NCI-H187 treated with DMSO at 0.1 percent for 48 hours (cell line): ENCODE measurements around the gene CATSPERB.
"Not testable (repeated sequence)": the region's sequence is repeated elsewhere in the genome, so short reads cannot be mapped to it uniquely, and the experiment has no call there.

Experiments
- DNase-seq: peaks from one replicate; lab custom pipeline; 2025; lab: John Stamatoyannopoulos, UW

CATSPERB gene, protein sequence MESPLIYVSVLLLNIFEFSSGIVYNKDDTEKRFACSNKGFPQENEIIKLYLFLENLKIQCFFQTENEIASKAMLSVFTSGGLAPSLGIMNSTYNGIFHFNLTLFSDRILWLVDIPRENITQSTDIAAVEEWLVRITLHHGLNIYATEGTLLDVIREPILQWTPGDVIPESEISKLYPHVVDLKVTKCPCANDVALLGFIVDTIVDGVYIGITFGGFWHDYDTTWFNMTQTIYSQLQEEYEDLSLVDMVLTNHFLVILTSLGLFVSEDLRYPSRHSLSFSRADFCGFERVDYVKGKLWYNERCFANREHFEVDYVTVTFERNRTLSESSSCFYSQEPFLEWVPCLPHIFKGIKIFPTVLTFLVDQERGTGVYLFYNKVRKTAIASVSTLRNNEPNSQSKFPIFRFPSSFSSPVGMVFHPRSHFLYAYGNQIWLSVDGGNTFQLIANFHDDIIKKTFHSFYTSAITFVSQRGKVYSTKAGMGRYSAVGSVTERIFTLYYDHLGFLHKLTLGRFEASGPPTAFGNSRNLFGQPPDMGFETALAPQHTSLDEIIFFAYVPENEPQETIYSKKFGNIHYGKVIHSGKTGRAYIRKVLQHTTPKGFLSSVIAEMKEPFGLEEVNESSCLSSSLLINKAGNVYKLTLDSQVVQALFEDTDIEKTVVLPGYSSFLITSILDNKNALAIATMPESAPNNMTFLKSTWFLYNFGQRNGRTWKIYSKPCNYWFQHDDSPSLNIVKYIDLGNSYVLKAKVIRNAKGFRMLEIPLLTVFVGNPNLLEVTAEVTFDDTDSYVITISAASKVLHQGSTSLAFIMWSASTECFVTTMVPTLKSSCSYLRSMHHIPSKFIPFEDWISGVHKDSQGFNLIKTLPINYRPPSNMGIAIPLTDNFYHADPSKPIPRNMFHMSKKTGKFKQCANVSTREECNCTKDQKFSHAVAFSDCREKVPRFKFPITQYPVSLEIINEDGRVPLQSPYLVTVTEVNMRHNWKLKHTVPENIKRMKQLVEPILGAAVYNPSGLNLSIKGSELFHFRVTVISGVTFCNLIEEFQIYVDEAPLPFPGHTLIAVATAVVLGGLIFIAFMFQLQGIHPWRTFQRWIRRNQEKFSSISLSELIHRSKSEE

DNA sequence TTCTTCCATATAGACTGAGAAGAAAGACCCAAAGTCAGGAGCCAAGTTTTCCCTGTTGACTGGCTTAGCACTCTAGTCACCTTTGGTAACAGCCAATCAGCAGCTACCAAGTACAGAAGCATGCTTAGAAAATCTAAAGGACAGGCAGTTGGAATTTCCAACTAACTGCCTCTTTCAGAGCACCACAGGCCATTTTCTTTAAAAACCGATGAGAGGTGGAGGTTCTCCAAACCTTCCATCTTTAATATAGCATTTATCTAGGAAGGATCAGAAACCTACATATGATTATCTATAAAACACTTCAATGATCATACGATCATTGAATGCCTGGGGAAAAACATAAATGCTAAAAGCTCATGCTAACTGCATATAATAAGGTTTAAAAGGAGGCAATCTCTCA lies at the start of gene CATSPERB:
Gene CATSPERB (minus strand): TSS at position 101 of the 400 bp plus-strand sequence. CDS start 2,607 bp downstream, outside the sequence.
- DNase-seq, result no peak

DNA sequence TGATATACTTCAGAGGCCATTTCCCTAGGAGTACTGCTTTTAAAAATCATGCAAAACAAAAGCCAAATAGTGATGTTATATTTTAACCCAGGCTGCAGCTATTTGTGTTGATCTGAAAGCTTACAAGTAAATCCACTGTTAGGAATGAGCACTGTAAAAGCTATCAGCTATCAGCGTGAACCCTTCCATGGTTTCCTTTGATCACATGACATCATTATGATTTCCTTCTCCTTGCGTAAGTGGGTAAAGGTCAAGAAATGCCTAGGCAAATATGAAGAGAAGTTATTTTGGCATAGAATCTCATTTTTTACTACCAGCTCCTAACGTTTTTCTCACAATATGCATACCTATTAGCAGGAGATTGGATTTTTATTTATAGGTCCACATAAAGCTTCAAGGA lies 48.6 kb upstream of the CATSPERB start:
- no peak for DNase-seq

DNA sequence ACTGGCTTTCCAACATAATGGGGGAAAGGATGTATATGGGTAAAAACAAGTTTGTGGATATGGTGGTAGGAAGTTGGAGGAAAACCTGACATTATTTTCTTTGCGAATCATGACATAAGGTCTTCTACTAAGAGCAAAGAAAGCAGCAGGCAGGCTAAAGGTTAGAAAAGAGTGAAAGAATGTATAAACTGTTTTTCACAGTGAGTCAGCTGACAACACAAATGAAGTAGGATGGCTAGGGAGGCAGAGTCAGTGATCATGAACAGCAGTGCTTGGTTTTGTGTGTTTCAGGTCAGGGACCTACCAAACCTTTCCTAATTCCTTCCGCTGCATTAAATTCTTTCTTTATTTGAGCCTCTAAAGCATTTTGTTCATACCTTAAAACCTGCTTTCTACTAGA lies 46.3 kb upstream of the CATSPERB start:
- DNase-seq, result no peak

DNA sequence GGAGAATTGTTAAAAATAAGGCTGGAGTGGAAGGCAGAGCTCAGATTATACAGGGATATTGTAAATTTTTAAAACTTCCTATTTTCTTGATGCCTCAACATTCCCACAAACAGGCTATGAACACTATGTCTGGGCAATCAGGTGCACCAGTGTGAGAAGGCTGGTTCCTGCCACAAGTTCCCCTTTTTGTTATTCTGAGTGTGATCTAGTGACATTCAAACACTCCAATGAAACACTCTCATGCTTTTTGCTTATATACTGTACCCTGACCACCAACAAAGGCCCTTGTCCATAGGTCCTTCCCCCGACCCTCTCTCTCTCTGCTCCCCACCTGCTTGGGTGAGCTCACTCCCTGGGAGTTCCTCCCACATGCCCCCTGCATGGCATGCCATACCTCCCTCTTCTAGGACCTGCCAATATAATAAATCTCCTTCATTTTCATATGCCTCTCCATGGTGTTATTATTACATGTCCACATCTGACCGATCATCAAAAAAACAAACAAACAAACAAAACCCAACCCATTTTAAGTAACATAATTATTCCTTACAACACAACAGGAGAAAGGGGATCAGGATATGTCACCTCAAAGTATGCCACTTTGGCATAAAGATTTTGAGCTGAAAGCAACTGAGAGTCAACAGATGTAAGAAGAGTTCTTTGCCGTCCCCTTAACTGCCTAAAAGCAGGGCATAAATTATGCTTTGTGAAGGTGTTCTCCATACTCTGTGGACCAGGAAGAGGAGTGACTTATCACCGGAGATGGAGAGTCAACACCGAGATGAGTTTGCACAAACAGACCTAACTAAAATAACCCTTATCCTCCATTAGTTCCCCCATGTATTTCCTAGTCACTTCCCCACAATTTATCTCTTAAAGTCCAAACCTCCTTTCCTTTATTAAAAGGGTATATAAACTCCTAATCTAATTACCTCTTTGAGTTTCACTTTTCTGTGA lies 42.5 kb upstream of the CATSPERB start:
- no peak for DNase-seq

DNA sequence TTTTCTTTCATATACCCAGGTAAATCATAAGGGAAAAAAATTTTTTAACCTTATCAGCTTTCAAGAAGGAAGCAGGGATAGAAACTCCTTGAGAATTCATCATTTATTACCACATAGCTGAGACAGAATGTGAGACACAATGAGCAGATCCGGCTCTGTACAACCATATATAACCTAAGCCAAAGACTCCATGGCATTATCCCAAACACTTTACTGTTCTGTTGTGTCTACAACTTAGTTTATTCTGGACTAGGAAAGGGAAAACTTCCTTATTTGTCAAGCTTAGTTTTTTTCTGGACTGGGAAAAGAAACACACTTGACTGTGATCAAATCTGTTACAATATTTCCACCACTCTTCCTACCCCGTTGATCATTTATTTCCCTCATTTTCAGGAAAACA lies 38.3 kb upstream of the CATSPERB start:
- no peak for DNase-seq

DNA sequence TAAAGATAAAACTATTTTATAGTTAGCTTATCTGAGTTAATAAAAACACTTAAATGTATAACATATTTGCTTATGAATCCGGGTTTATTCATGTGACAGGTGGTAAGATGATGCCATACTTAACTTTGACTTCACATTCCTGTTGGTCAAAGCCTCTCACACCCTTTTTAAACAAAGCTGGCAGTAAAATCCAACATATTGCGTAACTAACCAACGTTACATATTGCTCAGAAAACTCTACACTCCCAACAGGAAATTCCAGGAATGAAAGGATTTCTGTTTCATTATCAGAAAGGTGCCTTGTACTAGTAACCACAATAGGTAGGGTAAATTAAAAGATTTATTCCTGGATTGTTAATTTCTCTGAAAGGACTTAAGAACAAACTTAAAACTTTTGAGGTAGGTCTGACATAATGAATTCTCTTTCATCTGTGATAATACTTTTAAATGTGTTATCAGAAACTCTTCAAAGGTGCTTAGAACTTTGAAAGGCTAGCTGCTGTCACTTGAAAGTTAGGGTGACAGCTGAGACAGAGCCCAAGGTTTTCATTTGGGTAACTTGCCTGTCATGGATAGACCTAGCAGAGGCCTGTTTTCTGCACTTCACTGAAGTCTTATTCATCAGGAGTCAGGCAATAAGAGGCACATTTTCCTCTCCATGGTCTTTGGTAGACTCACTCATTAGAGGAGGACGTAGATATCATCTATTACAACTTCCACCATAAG lies 23.8 kb upstream of the CATSPERB start:
- DNase-seq, result no peak

DNA sequence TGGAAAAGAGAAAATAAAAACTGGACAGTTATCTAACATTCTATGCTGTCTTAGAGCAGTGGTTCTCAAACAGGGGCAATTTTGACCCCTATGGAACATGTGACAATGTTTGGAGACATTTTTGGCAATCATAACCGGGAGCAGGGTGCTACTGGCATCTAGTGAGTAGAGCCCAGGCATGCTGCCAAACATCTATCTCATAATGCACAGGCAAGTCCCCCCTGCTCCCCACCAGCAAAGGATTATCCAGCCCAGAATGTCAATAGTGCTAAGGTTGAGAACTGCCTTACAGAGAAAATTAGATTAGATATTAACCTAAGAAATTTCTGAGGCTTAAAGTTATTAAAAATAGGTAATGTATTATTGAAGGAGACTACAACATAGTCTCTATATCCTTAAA lies 22.9 kb upstream of the CATSPERB start:
- DNase-seq, result no peak

DNA sequence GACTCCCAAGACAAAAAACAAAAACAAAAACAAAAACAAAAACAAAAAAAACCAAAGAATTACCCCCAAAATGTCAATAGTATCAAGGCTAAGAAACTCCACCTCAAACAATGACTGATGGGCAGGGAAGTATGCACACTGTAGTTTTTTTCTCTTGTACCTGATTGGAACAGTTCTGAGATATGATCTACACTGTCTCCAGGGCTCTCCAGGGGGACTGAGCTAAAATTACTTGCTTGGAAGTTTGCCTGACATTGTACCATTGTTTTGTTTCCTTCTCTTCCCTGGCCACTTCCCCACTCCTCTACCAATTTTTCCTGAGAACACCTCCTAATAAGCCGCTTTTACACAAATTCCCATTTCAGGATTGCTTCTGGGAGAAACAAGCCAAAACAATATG lies 22.3 kb upstream of the CATSPERB start:
- DNase-seq, result no peak

DNA sequence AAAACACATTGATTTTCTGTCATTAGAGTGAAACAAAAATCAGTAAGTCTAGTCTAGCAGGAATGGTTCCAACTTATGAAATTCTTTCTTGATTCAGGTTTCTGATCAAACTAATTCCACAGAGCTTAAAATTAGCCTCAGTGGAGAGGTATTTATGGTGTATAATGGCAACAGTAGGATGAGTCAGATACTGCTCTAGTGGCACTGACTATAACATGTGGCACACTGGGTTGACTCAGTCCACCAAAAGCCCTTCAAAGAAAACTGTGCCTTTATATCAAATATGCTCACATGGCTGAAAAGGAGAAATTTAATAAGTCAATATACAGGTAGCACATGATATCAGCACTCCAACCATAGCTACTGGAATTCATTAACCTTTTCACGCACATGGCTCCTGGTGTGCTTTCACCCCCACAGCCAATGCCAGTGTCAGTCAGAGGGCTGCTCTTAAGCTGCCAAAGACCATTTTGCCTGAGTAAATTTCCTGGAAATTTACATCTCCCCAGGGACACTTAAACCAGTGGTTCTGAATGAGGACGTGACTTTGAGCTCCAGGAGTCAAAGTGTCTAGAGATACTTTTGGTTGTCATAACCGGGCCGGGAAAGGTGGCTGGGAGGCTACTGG lies 21.7 kb upstream of the CATSPERB start:
- peak; percentile 17 for DNase-seq

DNA sequence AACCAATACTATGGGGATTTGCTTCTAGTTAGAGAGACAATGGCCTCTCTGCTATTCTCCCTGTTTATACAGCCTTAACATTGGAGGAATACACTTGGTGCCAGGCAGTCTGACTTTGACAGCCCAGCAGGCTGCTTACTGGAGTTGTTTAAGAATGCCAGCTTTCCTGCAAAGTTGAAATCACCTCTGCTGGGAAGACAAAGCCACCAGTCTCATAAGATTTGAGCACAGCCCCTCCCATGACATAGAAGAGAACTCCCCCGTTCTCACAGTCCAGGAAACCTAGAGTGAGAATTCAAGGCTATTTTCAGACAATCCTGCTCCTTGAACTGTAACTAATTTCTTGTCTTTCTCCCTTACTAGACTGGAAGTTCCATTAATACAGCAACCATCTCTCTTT lies 21.1 kb upstream of the CATSPERB start:
- no peak for DNase-seq

DNA sequence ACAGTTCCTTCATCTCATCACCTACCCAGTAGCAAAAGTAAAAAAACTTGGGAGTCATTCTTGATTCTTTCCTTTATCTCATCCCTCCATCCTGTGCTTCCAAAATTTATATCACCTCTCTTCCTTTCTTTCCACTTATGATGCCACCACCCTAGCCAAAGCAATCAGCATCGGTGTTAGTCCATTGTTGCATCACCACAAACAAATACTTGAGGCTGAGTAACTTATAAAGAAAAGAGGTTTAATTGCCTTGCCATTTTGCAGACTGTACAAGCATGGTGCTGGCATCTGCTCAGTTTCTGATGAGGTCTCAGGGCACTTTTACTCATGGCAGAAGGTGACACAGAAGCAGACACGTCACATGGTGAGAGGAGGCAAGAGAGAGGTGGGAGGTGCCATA lies 19.8 kb upstream of the CATSPERB start:
- no peak for DNase-seq

DNA sequence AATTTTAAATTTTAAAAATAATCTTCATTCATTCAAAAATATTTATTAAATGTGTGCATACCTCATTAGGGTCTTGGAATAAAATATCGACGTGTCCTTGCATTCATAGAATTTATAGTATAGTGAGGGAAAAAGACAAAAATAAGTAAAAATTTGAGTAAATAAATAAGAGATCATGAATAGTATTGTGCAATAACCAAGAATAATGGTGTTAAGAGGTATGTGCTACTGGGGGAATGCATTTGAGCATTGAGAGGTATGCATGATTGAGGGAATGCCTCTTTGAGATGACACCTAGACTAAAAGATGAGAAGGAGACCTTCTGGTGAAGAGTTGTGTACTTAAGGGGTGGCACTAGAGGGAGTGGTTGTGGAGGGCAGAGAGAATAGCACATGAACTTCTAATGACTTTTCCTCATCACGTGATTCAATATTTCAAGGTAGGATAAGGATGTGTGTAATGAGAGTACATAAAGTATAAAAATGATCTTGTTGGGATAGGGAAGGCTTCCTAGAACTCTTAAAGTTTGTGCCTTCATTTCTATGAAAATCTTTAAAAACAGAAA lies 18.8 kb upstream of the CATSPERB start:
- no peak for DNase-seq

DNA sequence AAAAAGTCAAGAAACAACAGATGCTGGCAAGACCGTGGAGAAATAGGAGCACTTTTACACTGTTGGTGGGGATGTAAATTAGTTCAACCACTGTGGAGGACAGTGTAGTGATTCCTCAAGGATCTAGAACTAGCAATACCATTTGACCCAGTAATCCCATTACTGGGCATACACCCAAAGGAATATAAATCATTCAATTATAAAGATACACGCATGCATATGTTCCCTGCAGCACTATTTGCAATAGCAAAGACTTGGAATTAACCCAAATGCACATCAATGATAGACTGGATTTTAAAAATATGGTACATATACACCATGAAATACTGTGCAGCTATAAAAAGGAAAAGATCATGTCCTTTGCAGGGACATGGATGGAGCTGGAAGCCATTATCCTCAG lies 18.0 kb upstream of the CATSPERB start:
- DNase-seq, result no peak

DNA sequence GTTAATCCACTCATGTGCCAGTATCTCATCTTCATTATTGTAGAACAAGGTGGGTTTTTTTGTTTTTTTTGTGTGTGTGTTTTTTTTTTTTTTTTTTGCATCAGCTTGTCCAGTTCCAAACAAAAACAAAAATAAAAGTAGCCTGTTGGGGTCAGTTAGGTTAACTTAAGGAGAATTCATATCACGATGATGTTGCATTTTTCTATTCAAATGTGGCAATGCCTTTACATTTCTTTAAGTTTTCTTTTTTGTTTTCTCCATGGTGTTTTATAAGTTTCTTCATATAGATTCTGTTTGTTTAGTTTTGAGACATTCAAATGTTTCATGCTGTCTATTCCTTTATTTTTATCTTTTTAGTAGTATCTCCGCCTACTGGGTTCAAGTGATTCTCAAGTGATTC lies 16.2 kb upstream of the CATSPERB start:
- DNase-seq, result no peak

DNA sequence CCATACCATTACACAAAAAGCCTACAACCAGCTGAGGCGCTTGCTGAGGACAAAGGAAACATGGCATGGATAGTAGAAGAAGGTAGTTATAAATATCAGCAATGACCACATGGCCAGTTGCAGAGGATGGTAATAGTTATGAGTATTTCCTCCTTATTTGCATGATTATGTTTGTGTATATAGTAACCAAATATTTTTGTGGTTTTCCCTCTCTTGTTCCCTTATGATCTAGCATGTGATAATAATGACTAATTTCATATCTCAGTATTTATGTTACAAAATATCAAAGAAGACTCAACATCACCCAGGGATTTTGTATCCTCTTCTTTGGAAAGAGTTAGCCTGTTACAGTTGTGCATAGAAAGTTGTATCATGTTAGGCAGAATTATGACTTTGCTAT lies 13.5 kb upstream of the CATSPERB start:
- no peak for DNase-seq

DNA sequence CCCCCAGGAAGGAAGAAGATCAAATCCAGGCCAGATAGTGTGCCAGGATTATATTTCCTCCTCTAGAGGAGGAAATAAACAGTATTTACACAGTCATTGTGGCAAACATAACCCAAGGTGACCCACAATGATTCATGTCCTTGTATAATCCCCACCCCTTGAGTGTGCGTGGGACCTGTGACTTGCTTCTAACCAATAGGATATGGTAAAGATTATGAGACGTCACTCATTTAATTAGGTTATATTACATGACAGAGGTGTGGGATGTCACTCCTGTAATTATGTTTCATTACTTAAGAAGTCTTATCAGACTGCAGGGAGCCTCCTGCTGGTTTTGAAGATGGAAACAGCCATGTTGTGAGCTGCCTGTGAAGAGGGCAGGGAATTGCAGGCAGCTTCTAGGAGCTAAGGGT lies 12.2 kb upstream of the CATSPERB start:
- no peak for DNase-seq

DNA sequence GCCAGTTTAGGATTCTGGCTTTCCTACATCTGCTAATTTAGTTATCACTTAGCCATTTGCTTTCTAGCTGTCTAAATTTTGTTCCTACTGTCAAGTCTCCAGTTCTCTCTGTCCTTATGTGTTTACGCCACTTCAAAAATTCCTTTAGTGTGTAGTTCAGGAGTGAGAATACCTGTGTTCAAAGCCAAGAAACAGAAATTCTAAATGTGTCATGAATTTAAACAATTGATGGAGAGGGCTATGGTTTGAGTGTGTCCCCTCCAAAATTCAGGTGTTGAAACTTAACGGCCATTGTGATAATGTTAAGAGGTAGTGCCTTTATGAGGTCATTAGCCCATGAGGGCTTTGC lies 11.4 kb upstream of the CATSPERB start:
- no peak for DNase-seq

DNA sequence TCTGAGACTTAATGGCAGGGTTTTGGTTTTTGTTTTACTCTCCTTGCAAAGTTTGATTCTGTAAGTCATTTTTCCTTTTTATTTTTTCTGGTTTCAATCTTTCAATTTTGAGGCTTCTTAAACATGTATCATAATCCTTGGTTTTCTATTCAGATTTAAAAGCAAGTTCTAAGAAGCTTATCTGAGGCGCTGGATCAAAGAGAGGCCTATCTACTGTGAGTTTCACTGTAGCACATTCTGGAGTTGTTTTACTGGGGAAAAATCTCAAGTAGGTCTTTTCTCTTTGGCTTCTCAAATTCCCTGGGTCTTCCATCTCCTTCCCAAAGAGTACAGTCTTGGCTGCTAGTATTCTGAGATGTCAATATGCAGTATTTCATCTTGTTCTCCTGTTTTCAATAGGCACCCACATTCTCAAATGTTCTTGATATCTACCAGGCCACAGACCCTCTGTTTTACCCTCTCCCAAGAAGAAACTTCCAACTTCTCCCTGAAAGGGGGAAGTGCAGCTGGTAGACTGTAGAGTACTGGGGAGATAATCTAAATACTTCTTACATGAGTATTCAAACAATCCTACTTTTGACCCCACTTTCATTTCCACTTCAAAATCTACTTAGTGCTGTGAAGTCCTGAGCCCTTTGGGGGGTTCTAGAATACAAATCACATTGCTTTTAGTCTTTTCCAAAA lies 10.9 kb upstream of the CATSPERB start:
- no peak for DNase-seq

DNA sequence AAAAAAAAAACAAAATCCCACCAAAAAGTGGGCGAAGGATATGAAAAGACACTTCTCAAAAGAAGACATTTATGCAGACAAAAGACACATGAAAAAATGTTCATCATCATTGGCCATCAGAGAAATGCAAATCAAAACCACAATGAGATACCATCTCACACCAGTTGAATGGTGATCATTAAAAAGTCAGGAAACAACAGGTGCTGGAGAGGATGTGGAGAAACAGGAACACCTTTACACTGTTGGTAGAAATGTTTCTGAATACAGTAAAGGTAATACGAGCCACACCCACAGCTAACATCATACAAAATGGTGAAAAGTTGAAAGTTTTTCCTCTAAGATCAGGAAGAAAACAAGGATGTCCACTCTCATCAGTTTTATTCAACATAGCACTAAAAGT lies 8.0 kb upstream of the CATSPERB start:
- DNase-seq, result not testable (repeated sequence)

DNA sequence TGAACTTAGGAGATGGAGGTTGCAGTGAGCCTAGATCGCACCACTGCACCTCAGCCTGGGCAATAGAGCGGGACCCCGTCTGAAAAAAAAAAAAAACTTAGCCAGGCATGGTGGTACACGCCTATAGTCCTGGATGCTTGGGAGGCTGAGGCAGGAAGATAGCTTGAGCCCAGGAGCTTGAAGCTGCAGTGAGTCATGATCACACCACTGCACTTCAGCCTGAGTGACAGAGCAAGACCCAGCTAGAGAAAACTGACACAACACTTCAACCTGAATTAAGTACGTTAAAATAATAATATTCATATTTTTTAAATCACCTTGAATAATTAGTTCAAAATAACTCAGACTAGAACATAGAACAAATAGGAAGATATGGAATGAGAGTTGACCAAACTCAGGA lies 5.7 kb upstream of the CATSPERB start:
- no peak for DNase-seq
